Chondrocyte (in vitro differentiated cells): Measurements from ENCODE around the gene PTPRN2. TPM values are rescaled to one million over a fixed set of nuclear protein-coding genes. Genes with fewer than 3 reads are reported as not detected.
"Not testable (repeated sequence)": the region's sequence is repeated elsewhere in the genome, so short reads cannot be mapped to it uniquely, and the experiment has no call there.

Experiments
- DNase-seq: peaks from one replicate; pipeline ENCODE4 v3.0.0; 2021; ENCODE audit warnings: mixed read lengths, low spot score
- H3K27ac Mint-ChIP-seq: one replicate; pipeline ENCODE4 v1.8.0; 2021; ENCODE audit warnings: mild to moderate bottlenecking, moderate library complexity, mixed read lengths; ENCODE audit not compliant: unreplicated experiment
- H3K27me3 Mint-ChIP-seq: 2 replicates; pipeline ENCODE4 v1.8.0; 2021; ENCODE audit warnings: low read depth, mixed read lengths
- H3K36me3 Mint-ChIP-seq: 2 replicates; pipeline ENCODE4 v1.8.0; 2021; ENCODE audit warnings: low read depth, mixed read lengths
- H3K4me1 Mint-ChIP-seq: 2 replicates; pipeline ENCODE4 v1.8.0; 2021; ENCODE audit warnings: low read depth, mild to moderate bottlenecking, mixed read lengths
- H3K4me3 Mint-ChIP-seq: one replicate; pipeline ENCODE4 v1.8.0; 2021; ENCODE audit warnings: mild to moderate bottlenecking, moderate library complexity, mixed read lengths; ENCODE audit not compliant: unreplicated experiment
- H3K9me3 Mint-ChIP-seq: 2 replicates; pipeline ENCODE4 v1.8.0; 2021; ENCODE audit warnings: low read depth, mixed read lengths
- total RNA-seq: library from RNA; stranded (reverse); gene quantifications from 3 replicates; pipeline ENCODE4 v1.2.1, GENCODE V29; 2021
- TF ChIP-seq, protein P1 (sequence below): fragments of 200-600 bp; sonication (generic); IDR thresholded peaks from 2 replicates; pipeline ENCODE4 v1.5.0; 2021; ENCODE audit warnings: antibody characterized with exemption, mild to moderate bottlenecking, moderate library complexity

PTPRN2 gene
- total RNA-seq, 1 donor from 2014 or later: 0.30 TPM

DNA sequence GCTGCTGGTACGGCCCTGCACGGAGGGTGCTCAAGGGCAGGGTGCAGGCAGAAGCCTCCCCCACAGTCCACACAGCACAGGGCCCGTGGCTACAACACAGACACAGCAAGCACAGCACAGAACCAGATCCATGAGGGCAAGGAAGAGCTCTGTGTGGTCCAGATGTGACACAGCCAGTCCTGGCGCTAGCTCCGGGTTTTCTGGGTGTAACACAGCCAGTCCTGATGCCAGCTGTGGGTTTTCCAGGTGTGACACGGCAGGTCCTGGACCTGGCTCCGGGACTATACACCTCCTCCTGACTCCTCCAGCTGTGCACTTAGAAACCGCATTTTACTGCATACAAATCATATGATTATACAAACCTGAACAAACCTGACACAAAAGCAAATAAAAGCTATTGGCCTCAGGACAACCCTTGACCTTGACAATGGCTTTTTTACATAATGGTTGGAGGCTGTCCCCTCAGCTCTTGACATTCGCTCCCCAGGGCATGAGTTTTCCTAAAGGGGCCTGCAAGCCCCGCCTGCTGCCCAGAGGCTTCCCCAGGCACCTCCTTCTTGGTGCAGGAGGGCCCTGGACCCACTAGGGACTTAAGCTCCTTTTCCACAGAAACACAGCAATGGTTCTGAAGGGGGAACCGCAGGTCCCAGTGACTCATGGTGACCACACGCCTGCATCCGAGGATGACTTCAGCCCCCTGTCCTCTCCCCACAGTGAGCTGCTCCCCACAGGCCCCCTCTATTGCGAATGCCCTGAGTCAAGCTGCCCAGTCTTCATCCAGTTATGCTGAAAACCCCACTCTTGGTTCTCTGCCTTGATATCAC, 209.6 kb downstream of the PTPRN2 start:
- H3K27ac Mint-ChIP-seq: no peak overlapping the region
- peak; percentile 86 for DNase-seq
- H3K27me3 Mint-ChIP-seq: peaks cover 2% of the 10 kb centered on the region
- no peaks in the 10 kb centered on the region for H3K9me3 Mint-ChIP-seq
- H3K36me3 Mint-ChIP-seq: no peaks in the 10 kb centered on the region
- no peak overlapping the region for H3K4me3 Mint-ChIP-seq
- no peaks in the 10 kb centered on the region for H3K4me1 Mint-ChIP-seq
- TF ChIP-seq, protein P1, sequence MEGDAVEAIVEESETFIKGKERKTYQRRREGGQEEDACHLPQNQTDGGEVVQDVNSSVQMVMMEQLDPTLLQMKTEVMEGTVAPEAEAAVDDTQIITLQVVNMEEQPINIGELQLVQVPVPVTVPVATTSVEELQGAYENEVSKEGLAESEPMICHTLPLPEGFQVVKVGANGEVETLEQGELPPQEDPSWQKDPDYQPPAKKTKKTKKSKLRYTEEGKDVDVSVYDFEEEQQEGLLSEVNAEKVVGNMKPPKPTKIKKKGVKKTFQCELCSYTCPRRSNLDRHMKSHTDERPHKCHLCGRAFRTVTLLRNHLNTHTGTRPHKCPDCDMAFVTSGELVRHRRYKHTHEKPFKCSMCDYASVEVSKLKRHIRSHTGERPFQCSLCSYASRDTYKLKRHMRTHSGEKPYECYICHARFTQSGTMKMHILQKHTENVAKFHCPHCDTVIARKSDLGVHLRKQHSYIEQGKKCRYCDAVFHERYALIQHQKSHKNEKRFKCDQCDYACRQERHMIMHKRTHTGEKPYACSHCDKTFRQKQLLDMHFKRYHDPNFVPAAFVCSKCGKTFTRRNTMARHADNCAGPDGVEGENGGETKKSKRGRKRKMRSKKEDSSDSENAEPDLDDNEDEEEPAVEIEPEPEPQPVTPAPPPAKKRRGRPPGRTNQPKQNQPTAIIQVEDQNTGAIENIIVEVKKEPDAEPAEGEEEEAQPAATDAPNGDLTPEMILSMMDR: no peak

DNA sequence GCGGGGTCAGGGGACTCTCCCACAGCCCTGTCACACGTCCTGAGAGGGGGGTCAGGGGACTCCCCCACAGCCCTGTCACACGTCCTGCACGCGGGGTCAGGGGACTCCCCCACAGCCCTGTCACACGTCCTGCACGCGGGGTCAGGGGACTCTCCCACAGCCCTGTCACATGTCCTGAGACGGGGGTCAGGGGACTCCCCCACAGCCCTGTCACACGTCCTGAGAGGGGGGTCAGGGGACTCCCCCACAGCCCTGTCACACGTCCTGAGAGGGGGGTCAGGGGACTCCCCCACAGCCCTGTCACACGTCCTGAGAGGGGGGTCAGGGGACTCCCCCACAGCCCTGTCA, 210.8 kb downstream of the PTPRN2 start:
- not testable (repeated sequence) for H3K36me3 Mint-ChIP-seq, H3K4me1 Mint-ChIP-seq, H3K4me3 Mint-ChIP-seq, H3K27ac Mint-ChIP-seq, H3K9me3 Mint-ChIP-seq, H3K27me3 Mint-ChIP-seq
- DNase-seq: peak; percentile 4

DNA sequence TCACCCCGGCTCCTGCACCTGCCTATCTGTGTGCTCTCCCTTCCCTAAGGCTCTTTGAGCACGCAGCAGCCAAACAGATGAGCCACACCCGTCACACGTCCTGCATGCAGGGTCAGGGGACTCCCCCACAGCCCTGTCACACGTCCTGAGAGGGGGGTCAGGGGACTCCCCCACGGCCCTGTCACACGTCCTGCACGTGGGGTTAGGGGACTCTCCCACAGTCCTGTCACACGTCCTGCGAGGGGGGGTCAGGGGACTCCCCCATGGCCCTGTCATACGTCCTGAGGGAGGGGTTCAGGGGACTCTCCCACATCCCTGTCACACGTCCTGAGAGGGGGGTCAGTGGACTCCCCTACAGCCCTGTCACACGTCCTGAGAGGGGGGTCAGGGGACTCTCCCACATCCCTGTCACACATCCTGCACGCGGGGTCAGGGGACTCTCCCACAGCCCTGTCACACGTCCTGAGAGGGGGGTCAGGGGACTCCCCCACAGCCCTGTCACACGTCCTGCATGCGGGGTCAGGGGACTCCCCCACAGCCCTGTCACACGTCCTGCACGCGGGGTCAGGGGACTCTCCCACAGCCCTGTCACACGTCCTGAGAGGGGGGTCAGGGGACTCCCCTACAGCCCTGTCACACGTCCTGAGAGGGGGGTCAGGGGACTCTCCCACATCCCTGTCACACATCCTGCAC, 211.3 kb downstream of the PTPRN2 start:
- DNase-seq: peak; percentile 48
- not testable (repeated sequence) for H3K9me3 Mint-ChIP-seq, H3K4me3 Mint-ChIP-seq, H3K27me3 Mint-ChIP-seq, H3K36me3 Mint-ChIP-seq, H3K4me1 Mint-ChIP-seq, H3K27ac Mint-ChIP-seq

DNA sequence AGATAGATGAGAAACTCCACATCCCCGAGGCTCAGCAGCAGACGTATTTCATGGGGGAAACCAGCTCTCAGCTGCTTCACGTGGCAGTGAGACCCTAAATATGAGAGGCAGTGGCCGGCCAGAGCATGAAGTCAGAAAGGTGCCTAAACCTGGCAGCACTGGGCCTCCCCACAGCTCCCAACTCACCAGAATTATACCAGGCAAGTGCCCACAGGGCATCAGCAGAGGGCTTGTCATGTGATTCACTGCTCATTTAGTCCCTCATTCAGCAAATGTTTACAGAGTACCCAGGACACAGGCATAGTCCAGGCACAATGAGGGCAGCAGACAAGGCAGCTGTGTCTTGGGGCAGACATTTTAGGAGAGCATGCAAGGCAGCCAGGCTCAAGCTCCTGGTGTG, 212.6 kb downstream of the PTPRN2 start:
- Mint-ChIP-seq H3K4me1 (no peaks in the 10 kb centered on the region), H3K27ac (no peak overlapping the region), H3K9me3 (no peaks in the 10 kb centered on the region), H3K27me3 (peaks cover 2% of the 10 kb centered on the region), H3K4me3 (no peak overlapping the region), H3K36me3 (no peaks in the 10 kb centered on the region)
- TF ChIP-seq, protein P1: no peak
- DNase-seq: no peak

DNA sequence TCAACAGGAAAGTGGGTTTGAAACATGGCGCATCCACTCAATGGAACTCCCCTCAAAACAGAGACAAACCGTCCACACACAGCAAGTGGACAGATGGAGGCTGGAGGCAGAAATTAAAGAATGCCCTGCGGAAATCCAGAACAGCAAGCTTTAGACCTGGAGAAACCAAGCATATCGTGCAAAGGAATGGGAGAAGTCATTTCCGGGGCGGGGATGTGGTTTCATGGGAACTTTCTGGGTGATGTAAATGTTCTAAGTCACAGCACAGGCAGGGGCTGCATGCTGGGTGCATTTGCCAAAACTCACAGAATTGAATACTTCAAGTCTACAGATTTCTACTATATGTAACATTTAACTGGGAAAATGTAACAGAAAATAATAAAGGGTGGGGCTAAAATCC, 213.0 kb downstream of the PTPRN2 start:
- no peaks in the 10 kb centered on the region for H3K4me1 Mint-ChIP-seq
- no peak overlapping the region for H3K27ac Mint-ChIP-seq
- peak; percentile 7 for DNase-seq
- H3K36me3 Mint-ChIP-seq: no peaks in the 10 kb centered on the region
- TF ChIP-seq, protein P1: no peak
- peaks cover 2% of the 10 kb centered on the region for H3K27me3 Mint-ChIP-seq
- H3K9me3 Mint-ChIP-seq: no peaks in the 10 kb centered on the region
- no peak overlapping the region for H3K4me3 Mint-ChIP-seq

DNA sequence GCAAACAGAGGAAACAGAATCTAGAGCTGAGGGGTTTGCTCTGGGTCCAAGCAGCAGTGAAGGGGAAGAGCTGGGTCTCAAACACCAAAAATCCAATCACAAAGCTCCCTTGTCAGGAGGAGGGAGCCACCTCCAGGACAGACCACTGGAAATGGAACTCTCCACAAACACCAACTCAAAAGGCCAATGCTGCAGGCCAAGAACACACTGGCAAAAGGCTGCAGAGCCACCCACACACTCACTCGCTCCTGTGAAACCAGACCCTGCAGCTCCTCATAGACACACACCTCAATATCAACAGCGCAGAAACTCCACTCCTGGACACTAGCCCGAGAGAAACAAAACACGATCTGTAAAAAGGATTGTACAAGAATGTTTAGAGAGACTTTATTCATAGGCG, 213.5 kb downstream of the PTPRN2 start:
- no peak overlapping the region for H3K27ac Mint-ChIP-seq
- peak; percentile 24 for DNase-seq
- H3K27me3 Mint-ChIP-seq: peaks cover 2% of the 10 kb centered on the region
- H3K36me3 Mint-ChIP-seq: no peaks in the 10 kb centered on the region
- H3K9me3 Mint-ChIP-seq: no peaks in the 10 kb centered on the region
- H3K4me3 Mint-ChIP-seq: no peak overlapping the region
- H3K4me1 Mint-ChIP-seq: no peaks in the 10 kb centered on the region
- TF ChIP-seq, protein P1: no peak
